CD4-positive, alpha-beta T cell treated with Interleukin-6 for 4 hours (primary cell): ENCODE measurements around the gene TRUB1.

Experiments used
- DNase-seq: peaks from one replicate; pipeline ENCODE4 v3.0.0-alpha.2; 2020; ENCODE audit warnings: mixed read lengths

Gene TRUB1

DNA sequence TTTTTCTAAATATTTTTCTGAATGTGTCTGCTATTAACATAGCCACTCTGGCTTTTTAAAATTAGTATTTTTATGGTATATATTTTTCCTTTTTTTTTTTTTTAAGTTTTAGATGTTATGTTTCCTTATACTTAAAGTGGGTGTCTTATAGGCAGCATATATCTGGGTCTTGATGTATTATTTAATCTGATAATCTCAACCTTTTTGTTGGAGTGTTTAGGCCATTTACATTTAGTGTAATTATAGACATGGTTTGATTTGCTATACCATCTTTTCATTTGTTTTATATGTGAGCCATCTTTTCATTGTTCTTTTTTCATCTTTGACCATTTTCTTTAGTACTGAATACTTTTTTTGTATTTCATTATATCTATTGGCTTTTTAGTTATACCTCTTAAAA, 45.0 kb downstream of the TRUB1 start:
- no peak for DNase-seq

DNA sequence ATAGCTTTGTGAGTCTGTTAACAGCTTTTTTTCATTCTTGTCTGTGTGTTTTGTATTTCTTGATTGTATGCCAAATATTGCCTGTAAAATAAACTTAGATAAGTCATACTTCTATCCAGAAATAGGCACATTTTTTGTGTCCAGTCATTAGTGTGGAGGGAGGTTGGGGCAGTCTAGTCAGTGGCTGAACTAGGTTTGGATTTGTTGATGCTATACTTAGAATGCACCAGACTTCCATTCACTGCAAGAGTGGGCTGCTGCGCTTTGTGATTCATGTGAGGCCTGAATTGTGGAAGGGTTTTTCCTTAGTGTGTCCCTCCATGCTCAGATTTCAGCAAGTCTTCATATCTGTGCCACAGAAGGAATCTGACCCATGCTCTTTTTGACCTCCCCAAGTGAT, 50.0 kb downstream of the TRUB1 start:
- DNase-seq: no peak

DNA sequence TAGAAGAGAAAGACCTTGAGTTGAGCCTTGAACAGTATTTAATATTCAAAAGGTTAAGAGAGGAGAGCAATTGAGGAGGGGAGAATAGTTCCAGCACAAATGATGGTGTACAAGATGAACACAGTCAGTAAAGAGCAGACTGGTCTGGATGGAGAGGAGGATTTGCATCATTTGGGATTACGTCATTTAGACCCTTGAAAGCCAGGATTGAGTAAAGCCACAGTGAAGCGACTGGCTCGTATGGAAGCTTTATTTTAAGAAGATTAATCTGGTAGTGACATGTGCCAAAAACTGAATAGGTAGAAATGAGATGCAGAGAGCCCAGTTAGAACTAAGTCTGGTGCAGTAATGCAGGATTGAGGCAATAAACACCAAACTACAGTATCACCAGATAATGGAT, 52.6 kb downstream of the TRUB1 start:
- no peak for DNase-seq

DNA sequence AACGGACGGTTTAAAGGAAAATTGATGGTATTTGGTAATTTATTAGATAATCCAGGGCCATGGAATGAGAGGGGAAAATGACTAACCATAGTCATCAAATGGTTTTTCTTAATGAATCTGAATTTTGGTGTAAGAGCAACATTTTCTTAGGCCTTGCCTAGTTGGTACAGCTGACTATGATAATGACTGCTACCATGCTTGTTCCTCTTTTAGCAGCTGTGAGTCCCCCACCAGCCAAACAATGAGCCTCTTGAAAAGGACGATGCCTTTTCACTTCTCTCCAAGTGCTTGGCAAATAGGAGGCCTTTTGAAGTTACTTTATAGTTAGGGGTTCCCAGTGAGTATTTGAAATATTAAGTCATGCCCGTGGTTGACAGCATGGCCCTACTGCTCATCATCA, 53.0 kb downstream of the TRUB1 start:
- no peak for DNase-seq

DNA sequence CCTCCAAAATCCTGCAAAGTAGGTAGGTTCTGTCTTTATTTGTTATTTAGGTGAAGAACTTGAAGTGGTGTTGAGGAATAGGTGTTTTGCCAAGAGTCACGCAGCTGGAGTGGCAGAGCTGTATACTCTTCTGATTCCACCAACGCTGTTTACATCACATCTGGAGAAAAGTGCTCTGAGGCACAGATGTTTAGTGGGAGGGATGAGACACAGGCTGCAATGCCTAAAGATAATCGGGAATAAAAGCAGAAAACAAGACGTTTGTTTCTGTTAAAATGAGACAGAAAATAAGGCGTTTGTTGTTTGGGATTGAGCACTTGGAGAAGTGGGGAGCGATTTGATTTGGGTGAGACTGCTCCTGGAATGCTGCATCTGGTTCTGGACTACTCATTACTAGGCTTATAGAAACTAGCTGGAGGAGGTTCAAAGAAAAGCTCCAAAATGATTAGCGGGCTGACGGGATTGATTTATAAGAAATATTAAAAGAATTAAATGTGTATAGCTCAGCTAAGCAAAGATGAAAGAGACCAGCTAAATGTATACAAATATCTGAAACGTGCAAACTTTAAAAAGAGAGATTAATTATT, 54.3 kb downstream of the TRUB1 start:
- DNase-seq: no peak

DNA sequence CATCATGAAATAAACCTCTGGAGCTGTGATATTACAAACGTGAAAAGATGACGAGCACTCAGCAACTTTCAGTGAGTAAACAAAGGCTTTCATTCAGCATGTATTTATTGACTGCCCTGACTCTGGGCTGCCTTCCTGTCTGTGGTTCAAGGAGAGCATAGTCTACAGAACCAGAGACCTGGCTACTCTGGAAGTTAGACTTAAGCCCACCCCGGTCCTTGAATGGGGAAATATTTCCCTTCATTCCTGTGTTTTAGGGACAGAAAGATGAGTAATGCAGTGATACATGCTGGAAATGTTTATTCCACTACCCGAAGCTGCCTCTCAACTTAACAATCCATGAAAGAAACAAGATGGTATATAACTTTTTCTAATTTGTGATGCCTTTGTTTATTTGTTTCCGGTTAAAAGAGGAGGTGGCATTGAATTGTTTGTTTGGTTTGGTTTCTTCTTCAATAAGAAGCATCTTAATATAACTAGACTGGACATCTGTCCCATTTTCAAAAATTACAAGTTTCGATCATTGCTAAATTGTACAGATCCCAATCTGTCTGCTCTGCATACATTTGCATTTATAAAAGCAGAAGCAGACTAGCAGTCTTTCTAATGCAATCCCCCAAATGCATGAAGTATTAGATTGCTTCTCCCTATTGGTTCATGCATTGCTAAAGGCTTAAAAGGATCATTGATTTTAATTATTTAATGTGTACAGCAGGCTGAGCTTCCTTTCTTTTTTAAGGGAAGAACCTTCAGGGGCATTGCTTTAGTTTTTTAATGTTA, 57.7 kb downstream of the TRUB1 start:
- DNase-seq: no peak

DNA sequence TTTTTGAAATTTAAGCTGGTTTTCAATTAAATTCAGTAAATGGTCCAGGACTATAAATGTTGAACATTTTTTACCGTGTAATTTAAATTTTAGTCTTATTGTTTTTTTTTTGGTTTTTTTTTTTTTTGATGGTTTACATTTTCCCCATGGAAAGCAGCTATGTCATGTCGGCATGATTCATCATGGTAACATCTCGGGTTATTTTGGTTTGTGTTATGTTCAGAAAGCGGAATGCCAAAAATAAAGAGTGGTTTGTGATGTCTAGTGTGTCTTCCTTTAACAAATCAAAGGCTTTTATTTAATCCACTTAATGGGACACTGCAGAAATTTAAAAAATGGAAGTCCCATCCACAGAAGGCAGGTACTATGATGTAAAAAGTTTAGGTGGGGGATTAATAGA, 58.5 kb downstream of the TRUB1 start:
- no peak for DNase-seq

DNA sequence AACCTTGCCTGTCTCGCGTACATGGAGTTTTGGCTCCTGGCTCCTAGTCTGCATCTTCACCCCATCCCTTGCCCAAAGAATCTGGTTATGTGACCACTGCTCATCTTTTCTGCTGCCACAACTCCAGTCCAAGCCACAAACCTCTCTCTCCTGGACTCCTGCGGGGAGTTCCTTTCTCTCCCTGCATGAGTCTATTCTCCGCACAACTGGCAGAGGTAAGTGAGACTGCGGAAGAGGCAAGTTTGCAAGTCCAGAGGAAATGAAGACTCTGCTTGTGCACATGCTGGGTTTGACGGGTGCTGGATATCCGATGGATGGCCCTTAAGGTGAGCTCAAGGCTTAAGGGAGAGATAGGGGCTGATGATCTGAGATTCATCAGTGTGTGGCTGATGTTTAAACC, 61.0 kb downstream of the TRUB1 start:
- DNase-seq: no peak

DNA sequence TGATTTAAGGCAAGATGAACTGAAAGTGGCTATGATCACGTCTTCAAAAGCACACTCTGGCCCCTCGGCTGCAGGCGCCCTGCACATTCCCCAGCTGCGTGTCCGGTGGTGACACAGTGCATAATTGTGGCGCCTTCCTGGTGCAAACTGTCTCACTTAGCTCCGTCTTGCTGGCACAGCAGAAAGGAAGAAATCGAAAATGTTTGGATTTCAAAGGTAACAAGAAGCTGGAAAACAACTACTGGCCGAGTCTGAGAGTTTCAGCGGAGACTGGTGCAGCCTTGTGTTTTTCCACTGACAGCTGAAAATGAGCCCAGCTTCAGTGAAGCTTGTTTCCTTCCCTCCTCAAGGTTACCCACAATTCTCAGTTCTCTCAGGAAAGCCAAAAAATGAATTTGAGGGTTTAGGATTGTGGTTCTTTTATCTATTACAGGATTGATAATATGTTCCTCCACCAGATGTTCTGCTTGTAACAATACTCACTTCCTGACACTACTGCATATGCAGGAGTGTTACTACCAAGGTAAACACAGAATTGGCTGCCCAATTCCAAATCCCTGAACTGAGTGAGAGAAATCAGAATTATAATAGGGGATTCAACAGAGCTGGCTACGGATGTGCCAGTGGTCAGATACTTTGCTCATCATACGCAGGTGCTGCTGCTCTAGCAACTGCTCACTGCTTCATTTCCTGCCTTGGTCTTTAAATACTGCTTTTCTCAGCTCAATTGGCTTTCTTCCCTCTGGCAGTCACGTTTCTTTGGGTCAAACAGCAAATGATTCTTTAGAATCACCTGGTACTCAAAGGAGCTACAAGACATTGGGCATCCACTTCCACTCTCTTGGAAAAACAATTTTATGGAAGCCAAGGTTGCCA, 63.7 kb downstream of the TRUB1 start:
- DNase-seq: no peak

DNA sequence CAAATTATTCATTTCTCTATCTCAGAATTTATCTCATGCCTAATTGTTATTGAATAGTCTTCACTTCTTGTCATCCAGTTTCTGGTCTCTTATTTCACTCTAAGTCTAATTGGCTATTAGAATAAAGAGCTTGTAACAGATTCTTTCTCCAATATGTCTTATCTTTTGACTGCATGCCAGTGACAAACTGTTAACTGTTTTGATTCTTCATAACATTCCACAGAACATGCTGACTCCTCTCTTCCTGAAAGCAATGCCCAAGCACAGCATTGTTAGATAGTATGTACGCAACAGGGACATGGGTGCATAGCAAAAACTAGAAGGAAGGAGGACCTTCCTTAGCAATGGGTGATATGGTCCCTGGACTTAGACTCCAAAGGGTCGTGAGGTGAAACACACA, 65.4 kb downstream of the TRUB1 start:
- DNase-seq: no peak

DNA sequence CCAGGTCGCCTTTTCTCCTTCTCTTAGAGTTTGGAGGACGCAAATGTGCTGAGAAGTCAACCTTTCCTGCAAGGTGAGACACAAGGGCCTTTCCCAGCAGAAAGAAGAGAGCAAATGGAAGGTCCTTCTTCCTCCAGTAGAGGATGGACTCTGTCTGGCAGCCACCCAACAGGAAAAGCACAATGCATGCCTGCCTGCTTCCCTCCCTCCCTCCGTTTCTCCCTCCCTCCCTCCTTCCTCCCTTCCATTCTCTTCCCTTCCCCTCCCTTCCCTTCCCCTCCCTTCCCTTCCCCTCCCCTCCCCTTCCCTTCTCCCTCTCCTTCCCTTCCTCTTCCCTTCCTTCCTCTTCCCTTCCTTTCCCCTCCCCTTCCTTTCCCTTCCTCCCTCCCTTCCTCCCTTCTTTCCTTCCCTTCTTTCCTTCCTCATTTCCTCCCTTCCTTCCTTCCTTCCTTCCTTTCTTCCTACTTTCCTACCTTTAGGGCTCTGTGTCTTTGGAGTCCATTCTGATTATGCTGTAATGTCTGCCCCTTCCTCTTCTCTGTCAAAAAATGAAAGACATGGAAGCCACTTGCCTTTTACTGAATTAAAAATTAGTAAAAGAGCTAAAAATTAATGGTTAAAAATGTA, 66.4 kb downstream of the TRUB1 start:
- DNase-seq: no peak

DNA sequence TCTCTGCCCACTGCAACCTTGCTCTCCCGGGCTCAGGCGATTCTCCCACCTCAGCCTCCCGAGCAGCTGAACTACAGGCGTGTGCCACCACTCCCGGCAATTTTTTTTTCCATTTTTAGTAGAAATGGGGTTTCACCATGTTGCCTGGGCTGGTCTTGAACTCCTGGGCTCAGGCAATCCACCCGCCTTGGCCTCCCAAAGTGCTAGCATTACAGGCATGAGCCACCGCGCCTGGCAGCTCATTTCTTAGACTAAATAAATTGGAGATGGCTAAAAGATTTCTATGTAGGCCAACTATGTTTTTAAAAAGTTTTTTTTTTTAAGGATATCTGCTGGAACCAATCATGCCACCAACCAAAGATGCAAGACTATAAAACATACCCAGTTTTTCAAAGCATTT, 67.8 kb downstream of the TRUB1 start:
- no peak for DNase-seq

DNA sequence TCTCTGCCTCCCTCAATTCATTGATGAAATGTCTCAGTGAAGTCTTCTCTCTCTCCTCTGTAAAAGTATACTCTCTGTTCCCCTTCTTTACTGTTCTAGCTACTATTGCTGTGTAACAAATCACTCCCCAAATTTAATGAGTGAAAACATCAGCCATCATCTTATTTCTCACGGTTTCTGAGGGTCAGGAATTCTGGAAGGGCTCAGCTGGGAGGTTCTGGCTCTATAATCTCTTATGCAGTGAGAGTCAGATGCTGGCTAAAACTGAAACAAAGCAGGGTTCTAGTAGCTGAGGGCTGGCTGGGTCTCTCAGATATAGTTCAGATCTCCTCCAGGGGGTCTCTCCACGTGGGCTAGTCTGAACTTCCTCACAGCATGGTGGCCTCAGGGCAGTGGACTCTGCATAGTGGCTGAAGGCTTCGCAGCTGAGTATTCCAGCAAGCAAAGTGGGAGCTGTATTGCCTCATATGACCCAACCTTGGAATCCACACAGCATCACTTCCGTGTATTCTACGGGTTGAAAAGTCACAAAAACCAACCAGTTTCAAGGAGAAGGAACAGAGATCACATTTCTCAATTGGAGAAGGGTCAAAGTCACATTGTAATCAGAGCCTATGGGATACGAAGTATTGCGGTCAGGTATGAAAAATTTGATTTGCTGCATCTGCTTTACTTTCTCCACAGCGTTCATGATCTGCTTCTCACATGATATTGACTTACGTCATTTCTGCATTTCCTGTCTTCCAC, 80.4 kb downstream of the TRUB1 start:
- DNase-seq: no peak

DNA sequence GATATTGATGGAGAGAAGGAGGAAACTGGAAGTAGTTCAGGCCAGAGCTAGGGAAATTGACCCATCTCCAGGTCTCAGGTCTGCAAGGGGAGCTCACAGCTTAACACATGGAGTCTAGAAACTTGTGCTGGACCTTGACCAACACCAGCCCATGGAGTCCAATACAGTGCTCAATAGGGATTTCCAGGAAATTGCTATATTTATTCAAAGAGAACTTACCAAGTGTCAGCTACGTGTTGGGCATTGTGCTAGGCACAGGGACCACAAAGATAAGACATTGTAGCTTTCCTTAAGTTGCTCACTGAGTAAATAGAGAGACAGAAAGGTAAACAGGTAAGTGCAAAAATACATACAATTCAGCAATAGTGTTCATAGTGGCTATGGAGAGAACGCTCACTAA, 82.5 kb downstream of the TRUB1 start:
- DNase-seq: no peak

DNA sequence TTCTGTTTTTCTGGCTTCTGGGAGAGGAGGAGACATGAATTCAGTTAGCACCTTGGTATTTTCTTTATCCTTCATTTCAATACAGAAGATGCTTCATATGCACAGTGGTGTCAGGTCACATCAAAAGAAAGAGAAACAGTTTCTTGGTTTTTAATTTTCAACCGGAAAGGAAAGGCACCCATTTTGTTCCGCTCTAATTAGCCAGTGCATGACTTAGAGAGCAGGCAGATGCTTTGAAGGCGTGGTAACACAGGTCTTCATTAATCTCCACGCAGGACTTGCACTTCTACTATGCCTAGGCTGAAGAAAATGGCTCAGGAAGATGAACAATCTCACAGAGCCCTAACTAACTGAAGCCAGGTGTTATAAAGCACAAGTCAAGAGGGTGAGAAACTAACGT, 84.7 kb downstream of the TRUB1 start:
- DNase-seq: no peak

DNA sequence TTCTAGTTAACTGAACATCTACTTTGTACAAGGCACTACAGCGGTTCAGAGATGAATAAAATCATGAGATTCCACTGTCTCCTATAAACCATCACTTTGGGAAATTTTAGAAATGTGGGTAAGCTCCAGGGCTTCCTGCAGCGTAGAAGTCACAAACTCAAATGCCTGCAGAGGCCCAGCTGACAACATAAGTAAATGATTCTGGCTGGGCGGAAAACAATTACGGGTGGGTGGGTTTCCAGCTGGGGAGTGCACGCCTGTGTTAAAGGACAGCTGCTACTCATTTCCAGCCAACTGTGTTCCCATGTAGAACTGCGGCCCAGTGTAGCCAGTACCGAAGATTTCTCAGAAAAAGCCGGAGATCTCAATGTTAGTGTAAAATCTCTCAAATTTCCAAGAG, 85.7 kb downstream of the TRUB1 start:
- DNase-seq: no peak

DNA sequence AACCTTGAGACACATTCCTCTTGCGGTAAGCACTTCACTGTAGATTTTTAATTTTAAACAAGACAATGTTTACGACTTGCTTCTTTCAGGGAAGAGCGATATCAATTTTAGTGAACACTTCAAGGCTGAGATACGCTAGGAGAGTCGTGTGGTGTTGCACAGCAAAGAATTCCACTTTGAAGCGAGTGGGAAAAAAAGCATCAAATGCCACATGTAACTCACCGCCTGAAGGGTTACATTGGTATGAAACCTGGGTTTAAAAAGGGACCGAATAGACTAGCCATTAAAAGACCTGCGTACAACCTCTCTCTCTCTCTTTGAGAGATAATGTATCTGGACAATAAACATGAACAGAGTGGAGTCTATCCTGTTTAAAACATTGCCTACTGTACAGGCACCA, 86.4 kb downstream of the TRUB1 start:
- no peak for DNase-seq

DNA sequence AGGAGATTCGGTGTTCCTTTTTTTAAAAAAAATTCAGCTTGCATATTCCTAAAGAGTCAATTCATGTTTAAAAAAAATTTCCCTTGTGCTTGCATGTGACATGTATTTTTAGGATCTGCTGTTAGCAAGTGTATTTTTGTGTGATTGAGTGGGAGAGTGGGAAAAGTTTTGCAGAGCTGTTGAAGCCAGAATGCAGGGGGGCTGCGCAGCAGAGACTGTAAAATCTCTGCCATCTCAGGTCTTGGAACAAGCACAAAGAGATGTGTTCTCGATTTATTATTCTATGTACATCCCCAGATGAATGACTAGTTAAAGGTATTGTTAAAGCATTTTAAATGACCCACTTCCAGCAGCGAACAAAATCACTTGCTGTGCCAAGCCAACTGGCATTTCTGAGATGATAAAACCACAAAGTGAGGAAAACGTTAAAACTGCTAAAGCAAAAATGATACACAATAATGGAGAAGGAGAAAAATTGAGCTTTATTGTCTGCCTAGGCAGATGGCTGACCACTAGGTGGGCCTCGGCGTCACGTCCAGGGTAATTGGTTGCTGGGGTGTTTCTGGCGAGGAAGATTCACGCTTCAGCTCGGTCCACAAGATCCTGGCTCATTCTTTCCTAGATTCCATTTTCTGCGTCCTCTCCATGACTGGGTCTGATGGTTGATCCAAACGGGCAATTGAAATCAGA, 88.2 kb downstream of the TRUB1 start:
- no peak for DNase-seq

DNA sequence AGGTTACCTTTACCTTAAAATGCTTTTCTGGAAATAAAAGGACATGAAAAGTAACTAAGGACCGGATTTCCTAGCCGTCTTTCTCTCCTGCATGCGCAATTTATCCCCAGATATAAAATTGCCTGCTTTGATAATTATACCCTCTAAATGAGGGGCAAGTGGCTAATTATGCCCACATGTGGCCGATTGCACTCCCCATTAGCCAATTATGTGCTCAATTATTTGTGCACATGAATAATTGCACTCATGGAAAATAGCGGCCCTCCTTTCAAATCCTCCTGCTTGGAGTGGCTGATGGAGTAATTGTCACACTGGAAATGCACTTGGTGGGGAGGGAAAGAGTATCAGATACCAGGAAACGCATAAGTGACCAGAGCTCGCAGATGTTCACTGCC, 88.7 kb downstream of the TRUB1 start:
- DNase-seq: no peak
